Fibroblast of the aortic adventitia (primary cell): Measurements from ENCODE around the gene MYBPC1. TPM values are rescaled to one million over a fixed set of nuclear protein-coding genes. Genes with fewer than 3 reads are reported as not detected.

ENCODE experiments used
- DNase-seq: peaks from one replicate; pipeline ENCODE4 v3.0.0-alpha.2; 2010; ENCODE audit warnings: low read depth
- H3K4me3 ChIP-seq: 2 replicates; pipeline ENCODE4 v1.5.1; 2011; ENCODE audit warnings: low read depth, mild to moderate bottlenecking, control low read depth, low read length, moderate library complexity
- total RNA-seq: library from RNA; depleted of rRNA; stranded (reverse); fragments of >200 nt; gene quantifications from 2 replicates; pipeline ENCODE4 v1.2.3, GENCODE V29; 2012; ENCODE audit warnings: low replicate concordance
- TF ChIP-seq, protein P1 (sequence below): IDR thresholded peaks from 2 replicates; pipeline ENCODE4 v1.5.1; 2011; ENCODE audit warnings: mild to moderate bottlenecking, low read length, control low read depth, inconsistent platforms; ENCODE audit not compliant: insufficient read depth

Gene MYBPC1
- total RNA-seq, 1 donor: not detected

DNA sequence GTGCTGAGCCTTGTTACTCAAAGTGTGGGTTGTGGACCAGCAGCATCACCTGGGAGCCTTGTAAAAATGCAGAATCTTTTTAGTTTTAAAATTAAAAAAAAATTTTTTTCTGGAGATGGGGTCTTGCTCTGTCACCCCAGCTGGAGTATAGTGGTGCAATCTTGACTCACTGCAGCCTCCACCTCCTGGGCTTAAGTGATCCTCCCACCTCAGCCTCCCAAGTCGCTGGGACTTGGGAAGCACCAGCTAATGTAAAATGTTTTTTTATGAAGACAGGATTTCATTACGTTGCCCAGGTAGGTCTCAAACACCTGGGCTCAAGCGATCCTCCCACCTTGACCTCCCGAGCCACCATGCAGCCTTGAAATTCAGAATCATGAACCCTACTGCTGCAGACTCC lies 14.4 kb downstream of the MYBPC1 start:
- no peak for DNase-seq
- TF ChIP-seq, protein P1, sequence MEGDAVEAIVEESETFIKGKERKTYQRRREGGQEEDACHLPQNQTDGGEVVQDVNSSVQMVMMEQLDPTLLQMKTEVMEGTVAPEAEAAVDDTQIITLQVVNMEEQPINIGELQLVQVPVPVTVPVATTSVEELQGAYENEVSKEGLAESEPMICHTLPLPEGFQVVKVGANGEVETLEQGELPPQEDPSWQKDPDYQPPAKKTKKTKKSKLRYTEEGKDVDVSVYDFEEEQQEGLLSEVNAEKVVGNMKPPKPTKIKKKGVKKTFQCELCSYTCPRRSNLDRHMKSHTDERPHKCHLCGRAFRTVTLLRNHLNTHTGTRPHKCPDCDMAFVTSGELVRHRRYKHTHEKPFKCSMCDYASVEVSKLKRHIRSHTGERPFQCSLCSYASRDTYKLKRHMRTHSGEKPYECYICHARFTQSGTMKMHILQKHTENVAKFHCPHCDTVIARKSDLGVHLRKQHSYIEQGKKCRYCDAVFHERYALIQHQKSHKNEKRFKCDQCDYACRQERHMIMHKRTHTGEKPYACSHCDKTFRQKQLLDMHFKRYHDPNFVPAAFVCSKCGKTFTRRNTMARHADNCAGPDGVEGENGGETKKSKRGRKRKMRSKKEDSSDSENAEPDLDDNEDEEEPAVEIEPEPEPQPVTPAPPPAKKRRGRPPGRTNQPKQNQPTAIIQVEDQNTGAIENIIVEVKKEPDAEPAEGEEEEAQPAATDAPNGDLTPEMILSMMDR: no peak
- H3K4me3 ChIP-seq: no peak overlapping the region

DNA sequence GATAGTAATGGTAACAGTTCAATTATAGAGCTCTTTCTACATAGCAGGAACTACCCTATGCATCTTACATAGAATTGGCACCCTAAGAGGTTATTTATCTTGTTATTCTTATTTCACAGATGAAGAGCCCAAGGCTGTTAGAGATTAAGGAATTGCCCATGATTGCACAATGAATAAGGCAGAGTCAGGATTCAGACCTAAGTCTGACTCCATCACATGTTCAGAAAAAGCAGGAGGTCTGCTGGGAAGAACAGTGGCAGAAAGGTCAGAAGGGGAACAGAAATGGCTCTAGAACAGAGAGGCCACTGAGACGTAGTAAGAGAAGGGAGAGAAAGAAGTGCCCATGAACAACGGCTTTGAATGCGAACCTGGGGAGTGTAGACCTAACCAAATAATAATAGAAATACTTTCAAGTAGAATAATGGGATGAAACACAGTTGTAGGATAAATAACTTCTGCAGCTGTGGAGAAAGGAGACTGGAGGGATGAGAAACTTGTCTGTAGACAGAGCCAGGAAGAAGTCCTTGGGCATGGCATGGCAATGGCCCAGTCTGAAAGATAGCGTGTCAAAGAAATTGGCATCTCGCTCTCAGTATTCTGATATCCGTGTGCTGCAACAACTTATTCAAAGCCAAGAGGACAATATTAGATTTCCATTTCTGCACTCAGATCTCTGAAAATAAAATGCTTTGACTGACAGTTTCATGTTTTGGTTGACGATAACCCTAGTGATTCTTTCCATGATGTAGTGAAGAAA lies 17.6 kb downstream of the MYBPC1 start:
- no peak for DNase-seq
- TF ChIP-seq, protein P1: no peak
- H3K4me3 ChIP-seq: no peak overlapping the region

DNA sequence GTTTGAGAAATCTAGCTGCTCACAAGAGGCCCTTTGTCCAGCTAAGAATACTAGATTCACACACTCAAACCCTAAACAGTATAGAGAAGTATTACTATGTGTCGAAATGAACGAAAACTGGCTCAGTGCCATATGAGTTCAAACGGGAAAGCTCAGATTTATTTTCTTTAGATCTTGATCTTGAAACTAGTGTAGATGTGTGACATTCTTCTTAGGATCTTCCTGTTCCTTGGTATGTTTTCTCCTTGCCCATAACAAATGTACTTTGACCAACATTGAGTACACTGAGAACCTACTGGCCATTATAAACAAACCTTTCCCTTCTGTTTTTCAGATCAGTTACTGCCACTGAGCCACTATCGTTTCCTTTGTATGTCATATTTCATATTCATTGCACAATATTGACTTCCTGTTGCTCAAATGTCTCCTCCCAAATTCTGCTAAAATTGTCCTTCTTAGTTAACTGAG lies 21.3 kb downstream of the MYBPC1 start:
- H3K4me3 ChIP-seq: no peak overlapping the region
- DNase-seq: no peak
- TF ChIP-seq, protein P1: no peak

DNA sequence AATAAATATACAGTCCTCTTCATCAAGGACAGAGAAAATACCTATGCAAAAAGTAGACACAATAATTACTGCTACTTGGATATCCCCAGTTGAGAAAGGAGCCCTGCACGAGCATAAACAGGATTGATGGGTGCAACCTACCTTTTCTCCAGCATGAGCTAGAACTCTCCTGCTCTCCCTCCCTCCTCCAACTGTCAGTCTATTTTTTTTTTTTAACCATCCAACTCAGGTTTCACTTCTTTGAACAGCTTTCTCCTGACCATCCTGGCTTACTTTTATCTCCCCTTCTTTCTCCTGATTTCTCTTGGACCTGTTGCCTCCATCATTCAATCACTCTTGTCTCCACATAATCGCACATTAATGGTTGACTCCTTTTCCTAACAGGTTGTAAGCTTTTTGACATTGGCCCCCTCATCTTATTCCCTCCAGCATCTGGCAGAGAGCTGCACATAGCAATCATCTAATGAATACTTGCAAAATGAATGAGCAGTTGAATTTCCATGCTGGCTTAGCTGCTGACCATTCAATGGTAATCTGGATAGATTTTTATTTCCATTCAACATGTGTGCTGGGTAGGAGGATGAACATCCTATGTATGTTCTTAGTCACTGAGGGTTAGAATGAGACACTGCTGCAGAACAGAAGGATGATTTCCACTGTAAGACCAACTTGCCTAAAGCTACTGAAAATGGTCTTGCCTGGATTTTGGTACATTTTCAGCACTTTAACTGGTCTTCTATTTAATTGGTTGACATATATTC lies 24.4 kb downstream of the MYBPC1 start:
- no peak overlapping the region for H3K4me3 ChIP-seq
- DNase-seq: no peak
- TF ChIP-seq, protein P1: no peak

DNA sequence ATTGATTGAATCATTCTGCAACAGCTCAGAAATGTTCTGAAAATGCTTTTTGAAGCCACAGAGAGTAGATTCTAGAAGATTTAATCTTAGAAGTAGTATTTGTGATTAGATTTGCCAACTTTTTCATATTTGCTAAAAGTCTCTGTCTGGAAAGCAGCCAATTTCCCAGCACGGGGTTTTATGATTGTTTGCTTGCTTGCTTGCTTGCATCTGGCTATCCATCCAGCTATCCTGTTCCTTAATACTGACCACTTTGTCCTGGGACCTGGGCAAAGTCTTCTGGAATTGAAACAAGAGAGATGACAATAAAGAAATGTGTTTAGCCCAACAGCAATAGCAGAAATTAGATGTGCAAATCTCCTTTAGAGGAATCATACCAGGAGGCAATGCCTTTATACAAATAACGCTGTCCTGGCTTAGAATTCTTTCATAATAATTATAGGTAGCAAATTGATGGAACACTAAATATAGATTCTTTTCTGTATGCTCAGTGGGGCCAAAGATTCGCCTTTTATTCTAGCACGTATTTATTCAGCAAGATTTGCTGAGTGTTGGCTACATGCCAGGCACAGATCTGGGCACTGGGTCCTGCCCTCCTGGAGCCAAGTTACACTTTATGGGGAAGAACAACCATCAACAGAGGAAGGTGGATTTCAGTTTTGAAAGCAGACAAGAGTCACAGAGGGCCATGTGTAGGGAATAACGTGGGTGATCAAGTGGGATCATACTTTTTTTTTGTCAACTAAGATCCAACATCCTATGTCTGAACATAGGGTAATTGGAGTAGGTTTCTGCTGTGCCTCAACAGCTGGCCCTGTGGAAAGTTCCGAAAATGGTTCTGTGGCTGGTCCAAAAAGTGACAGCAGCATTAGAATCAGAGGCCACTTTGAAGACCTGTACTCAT lies 25.3 kb downstream of the MYBPC1 start:
- H3K4me3 ChIP-seq: no peak overlapping the region
- TF ChIP-seq, protein P1: no peak
- no peak for DNase-seq

DNA sequence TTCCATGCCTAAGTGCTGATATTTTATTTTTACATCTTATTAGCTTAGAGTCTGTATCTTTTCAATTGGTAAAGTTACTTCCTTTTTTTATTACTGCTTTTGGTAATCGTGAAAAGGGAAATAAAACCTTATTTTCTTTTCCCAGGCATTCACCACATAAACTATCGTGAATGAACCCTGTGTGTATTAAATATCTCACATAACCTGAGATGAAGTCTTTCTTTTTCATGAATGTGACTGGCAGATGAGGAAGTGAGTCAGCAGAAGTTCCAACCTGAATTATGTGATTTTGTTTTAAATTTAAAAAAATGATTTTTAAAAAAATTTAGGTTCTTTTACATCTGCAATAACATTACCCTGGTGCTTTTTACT lies 26.0 kb downstream of the MYBPC1 start:
- no peak overlapping the region for H3K4me3 ChIP-seq
- TF ChIP-seq, protein P1: no peak
- DNase-seq: no peak
